ENCODE measurements around the gene ARMC3.
"Not testable (repeated sequence)": the region's sequence is repeated elsewhere in the genome, so short reads cannot be mapped to it uniquely, and the experiment has no call there.

ARMC3 gene

GRCh38 chr10:22897371-22897770, 30.5 kb upstream of the ARMC3 start:
- H3K36me3 Mint-ChIP-seq (ENCODE audit: low read depth), result peaks cover 3% of the 10 kb centered on the region
- peaks cover 5% of the 10 kb centered on the region for H3K4me1 Mint-ChIP-seq
- H3K27ac Mint-ChIP-seq, result no peak overlapping the region
- peaks cover 30% of the 10 kb centered on the region for H3K9me3 Mint-ChIP-seq
- H3K4me3 Mint-ChIP-seq, result no peak overlapping the region
- H3K27me3 Mint-ChIP-seq (ENCODE audit: low read depth), result no peaks in the 10 kb centered on the region
- TF ChIP-seq CTCF (IDR thresholded peaks at IDR 0.05; ENCODE audit: unreplicated experiment in 3 of 3), result no peak

GRCh38 chr10:22899307-22899706, 28.5 kb upstream of the ARMC3 start:
- Mint-ChIP-seq H3K27ac (no peak overlapping the region), H3K4me3 (no peak overlapping the region), H3K4me1 (peaks cover 5% of the 10 kb centered on the region), H3K9me3 (peaks cover 31% of the 10 kb centered on the region), H3K27me3 (ENCODE audit: low read depth) (no peaks in the 10 kb centered on the region), H3K36me3 (ENCODE audit: low read depth) (peaks cover 3% of the 10 kb centered on the region)
- TF ChIP-seq CTCF (IDR thresholded peaks at IDR 0.05; ENCODE audit: unreplicated experiment in 3 of 3), result no peak

GRCh38 chr10:22899775-22900174, 28.1 kb upstream of the ARMC3 start:
- Mint-ChIP-seq H3K27me3 (ENCODE audit: low read depth) (no peaks in the 10 kb centered on the region), H3K27ac (no peak overlapping the region), H3K4me3 (no peak overlapping the region), H3K36me3 (ENCODE audit: low read depth) (peaks cover 3% of the 10 kb centered on the region), H3K4me1 (peaks cover 5% of the 10 kb centered on the region), H3K9me3 (peaks cover 31% of the 10 kb centered on the region)
- no peak for TF ChIP-seq CTCF (IDR thresholded peaks at IDR 0.05; ENCODE audit: unreplicated experiment in 3 of 3)

GRCh38 chr10:22900841-22901601, 26.8 kb upstream of the ARMC3 start:
- Mint-ChIP-seq H3K4me3 (no peak overlapping the region), H3K9me3 (peaks cover 39% of the 10 kb centered on the region), H3K27me3 (ENCODE audit: low read depth) (no peaks in the 10 kb centered on the region), H3K27ac (no peak overlapping the region), H3K36me3 (ENCODE audit: low read depth) (peaks cover 3% of the 10 kb centered on the region), H3K4me1 (no peaks in the 10 kb centered on the region)
- no peak for TF ChIP-seq CTCF (IDR thresholded peaks at IDR 0.05; ENCODE audit: unreplicated experiment in 3 of 3)

- H3K4me3 Mint-ChIP-seq, result not testable (repeated sequence)
Observed at GRCh38 chr10:22902147-22902546, 25.7 kb upstream of the ARMC3 start.

GRCh38 chr10:22903694-22904093, 24.2 kb upstream of the ARMC3 start:
- peaks cover 3% of the 10 kb centered on the region for H3K36me3 Mint-ChIP-seq (ENCODE audit: low read depth)
- no peak overlapping the region for H3K27ac Mint-ChIP-seq
- no peaks in the 10 kb centered on the region for H3K27me3 Mint-ChIP-seq (ENCODE audit: low read depth)
- H3K4me3 Mint-ChIP-seq, result no peak overlapping the region
- H3K4me1 Mint-ChIP-seq, result no peaks in the 10 kb centered on the region
- peaks cover 43% of the 10 kb centered on the region for H3K9me3 Mint-ChIP-seq
- TF ChIP-seq CTCF (IDR thresholded peaks at IDR 0.05; ENCODE audit: unreplicated experiment in 3 of 3), result no peak

More at GRCh38 chr10:22902147-22902546, 25.7 kb upstream of the ARMC3 start:
- not testable (repeated sequence) for H3K27ac Mint-ChIP-seq; H3K27me3 Mint-ChIP-seq (ENCODE audit: low read depth); H3K36me3 Mint-ChIP-seq (ENCODE audit: low read depth); H3K4me1 Mint-ChIP-seq
- H3K9me3 Mint-ChIP-seq, result peaks cover 36% of the 10 kb centered on the region
